Measurements from ENCODE around the gene FAM168A.

The FAM168A gene

DNA sequence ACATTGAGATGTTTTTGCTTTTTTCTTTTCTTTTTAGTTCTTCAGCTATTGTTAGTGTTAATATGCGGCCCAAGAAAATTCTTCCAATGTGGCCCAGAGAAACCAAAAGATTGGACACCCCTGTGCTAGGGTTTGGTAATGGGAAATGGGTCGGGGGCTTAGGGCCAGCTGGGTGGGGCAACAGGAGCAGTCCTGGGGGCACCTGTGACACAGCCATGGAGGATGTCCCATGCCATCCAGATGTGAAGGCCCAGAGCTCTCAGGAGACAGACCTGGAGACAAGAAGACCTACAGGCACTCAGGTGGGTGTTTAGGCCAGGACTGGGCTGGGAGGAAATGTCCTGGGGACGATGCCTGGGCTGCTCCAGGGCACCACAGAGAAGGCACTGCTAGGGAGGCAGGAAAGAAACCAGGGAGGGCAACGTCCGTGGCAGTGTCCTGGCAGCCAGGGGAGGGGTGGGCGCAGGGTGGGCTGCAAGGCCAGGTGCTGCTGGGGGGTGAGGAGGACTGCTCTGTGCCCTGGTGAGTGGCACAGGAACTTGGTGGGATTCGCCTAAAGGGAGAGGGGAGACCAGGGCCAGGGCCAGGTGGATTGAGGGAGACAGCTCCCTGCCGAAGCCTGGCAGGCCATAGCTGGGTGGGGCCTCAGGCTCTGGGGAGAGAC is 200.3 kb downstream of the FAM168A start:
- no peak for DNase-seq

DNA sequence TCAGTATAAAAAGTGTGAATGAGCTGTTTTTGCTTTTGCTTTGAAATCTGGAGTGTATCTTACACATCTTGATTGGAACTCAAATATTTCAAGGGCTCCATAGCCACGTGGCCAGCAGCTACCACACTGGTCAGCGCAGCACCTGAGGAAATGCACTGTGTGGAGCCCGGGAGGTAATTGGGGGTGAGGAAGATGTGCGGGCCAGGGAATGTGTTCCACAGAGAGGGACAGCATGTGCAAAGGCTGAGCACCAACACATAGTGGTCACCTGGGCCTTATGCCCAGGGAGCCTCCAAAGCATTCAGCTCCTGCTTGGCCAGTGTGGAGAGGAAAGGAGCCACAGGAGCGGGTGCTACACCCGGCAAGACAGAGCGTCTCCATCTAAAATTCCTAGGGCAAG is 200.9 kb downstream of the FAM168A start:
- DNase-seq, result no peak

DNA sequence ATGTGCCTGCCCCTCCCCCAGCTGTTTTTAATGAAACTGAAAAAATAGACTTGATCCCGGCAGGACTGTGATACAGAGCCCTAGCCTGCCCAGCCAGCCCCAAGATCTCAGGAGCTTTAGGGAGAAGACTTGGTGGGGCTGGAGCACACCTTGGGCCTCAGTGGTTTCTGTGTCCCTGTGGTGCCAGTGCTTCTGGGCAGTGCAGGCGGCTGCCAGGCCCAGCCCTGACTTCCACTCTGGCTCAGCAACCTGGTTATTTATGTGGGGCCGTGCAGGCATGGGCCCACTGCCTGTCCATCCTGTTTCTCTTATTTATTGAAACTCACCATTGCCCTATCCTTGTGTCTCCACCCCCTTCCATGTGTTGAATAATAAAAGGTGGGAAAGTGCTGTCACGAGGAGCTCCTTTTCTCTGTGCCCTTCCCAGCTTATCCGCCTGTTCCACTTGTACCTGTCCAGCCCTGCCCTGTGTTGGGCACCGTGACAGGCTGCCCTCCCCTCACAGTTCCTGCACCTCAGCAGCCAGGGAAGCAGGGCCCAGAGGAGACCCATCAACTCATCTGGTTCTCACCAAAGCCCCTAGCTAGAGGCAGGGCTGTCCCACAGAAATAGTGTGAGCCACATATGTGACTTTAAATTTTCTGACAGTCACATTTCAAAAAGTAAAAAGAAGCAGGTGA is 201.5 kb downstream of the FAM168A start:
- no peak for DNase-seq

DNA sequence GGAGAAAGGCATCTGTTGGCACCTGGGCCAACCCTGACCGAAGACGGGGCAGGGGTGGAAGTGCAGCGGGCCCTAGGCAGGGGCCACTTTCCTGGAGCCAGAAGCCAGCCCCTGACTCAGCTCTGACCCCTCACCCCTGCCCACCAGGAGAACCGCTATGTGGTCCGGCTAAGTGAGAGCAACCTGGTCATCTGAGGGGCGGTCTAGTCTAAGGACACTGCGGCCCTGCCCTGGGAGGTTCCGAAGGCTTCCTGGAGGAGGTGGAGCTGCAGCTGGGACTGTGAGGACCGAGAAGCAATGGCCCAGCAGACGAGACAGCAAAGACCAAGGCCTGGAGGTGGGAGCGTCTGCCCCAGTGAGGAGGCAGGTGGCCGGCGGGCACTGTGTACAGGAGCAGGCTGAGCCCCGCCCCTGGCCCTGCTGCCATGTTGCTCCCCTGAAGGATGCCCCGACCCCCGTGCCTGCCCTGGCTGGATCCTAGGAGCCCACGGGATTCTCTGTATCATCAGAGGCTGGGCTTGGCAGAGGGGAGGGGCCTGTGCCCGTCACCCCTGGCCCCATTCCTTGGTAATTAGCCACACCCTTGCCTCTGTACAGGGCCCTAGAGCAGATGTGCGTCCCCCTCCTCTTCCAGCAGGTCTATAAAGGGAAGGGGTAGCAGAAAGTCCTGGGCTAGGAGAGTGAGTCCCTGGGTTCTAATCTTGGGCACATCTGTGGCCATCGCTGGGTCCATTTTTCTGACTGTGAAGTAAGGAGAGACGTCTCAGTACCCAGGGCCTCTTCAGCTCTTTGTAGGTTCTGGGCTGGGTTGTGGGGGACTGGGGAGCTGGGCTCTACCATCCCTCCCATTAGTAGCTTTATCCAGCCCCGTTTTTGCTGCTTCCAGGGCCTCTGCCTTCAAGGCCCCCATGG is 202.4 kb downstream of the FAM168A start:
- no peak for DNase-seq

DNA sequence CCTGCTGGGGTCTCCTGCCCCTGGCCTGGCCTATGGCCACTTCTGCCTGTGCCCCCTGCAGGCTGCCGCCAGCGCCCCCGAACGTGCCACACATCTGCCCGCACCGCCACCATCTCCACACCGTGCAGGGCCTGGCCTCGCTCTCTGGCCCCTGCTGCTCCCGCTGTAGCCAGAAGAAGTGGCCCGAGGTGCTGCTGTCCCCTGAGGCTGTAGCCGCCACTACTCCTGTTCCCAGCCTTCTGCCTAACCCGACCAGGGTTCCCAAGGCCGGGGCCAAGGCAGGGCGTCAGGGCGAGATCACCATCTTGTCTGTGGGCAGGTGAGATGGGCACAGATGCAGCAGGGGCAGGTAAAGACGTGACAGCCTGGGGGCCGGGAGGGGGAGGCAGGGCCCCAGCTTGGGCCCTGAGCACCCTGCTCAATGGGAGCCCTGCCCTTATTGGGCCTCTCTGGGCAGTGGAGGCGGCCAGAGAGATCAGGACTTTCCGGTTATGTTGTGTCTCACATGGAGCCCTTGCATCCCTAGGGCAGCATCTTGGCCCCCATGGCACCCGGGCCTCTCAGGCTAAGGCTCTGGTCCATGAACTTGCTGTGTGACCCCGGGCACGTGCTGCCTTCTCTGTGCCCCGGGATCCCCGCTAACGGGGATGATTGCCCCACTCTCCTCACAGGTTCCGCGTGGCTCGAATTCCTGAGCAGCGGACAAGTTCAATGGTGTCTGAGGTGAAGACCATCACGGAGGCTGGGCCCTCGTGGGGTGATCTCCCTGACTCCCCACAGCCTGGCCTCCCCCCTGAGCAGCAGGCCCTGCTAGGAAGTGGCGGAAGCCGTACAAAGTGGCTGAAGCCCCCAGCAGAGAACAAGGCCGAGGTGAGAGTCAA is 203.3 kb downstream of the FAM168A start:
- DNase-seq, result no peak

DNA sequence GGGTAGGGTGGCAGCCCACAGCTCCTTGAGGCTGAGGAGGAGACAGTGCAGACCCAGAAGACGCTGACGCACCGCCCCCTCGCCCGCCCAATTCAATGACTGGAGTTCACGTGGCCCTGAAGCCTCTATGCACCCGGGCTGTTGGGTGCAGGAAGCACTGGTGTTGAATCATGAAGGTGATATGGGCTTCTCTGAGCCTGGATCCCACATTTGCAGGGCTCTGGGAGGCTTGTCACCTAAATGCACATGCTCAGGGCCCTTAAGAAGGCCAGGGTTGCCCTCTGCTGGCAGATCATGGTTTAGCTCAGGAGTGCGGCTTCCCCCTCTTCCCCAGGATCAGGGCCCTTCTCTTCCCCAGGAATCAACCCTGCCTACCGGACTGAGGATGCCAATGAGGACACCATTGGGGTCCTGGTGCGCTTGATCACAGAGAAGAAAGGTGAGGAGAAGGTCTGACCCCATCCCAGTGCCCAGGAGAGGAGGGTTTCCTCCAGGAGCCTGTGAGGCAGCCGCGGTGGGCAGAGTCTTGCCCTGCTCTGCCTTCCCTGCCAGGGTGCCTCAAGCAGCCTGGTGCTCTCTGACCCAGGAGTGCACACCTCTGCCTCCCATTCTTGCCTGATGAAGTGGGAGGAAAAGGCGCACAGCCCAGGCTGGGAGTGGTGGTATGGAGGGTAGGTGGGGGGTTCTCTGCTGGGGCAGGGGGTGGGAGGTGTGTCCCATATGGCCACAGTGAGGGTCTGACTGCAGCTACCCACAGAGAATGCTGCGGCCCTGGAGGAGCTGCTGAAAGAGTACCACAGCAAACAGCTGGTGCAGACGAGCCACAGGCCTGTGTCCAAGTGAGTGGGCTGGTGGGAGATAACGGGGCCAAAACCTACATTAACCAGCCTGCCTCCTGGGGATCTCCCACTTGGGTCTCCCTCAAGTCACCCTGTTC is 204.2 kb downstream of the FAM168A start:
- peak; percentile 68 for DNase-seq

DNA sequence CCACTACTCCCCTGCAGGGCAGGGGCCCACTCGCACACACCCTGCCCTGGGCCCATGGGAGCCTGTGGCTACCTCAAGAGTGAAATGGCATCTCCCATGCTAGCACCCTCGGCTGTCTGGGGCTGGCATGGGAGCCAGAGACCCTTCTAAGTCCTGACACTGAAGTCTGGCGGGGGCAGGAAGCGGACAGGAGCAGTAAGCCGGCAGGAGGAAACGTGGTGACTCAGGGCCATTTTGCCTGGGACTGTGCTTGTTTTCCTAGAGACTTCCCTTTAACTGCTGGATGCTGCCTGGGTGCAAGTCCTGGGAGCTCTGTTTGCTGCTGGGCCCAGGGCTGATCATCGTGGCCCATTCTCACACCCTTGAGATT is 204.9 kb downstream of the FAM168A start:
- DNase-seq, result no peak

DNA sequence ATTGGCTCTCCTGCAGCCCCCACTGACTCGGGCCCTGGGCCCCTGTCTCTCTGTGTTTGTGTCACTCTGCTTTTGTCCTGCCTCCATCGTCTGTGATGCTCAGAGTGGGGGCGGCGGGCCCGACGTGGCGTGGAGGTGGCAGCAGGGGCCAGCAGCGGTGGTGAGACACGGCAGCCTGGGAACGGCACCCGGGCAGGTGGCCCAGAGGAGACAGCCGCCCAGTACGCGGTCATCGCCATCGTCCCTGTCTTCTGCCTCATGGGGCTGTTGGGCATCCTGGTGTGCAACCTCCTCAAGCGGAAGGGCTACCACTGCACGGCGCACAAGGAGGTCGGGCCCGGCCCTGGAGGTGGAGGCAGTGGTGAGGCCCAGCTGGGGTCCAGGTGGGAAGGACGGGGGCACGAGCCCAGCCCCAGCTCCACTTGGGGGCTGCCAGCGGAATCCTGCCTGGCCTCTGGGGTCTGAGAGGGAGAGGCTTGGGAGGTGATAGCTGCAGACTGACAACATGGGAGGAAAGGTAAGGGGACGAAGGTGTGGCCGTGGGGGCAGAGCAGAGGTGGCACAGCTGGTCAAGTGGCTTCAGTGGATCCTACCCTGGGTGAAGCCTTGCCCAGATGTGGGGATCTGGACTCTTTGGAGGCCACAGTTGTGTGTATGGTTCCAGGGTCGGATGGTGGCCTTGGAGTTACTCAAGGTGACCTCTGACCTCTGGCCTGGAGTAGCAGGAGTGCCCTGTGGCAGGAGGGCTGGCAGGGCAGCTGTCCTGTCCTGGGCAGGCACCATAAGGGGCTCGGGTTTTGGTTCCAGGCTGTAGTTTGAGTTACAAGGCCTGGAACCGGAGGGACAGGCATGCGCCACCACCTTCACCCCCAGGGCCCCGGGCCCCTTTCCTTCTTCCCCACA is 205.6 kb downstream of the FAM168A start:
- no peak for DNase-seq

DNA sequence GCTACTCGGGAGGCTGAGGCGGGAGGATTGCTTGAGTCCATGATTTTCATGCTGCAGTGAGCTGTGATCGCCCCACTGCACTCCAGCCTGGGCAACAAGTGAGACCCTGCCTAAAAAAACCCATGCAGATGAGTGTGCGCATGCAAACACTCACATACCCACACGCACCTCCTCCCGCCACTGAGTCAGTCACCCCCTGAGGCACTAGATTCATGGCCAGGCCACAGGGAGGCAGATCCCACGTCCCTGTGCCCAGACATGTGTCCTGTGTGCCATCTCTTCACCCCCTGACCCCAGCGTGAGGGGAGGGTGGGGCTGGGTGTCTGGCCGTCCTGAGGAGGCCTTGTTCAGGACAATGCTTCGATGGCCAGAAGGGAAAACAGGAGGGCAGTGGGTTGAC is 206.2 kb downstream of the FAM168A start:
- no peak for DNase-seq

DNA sequence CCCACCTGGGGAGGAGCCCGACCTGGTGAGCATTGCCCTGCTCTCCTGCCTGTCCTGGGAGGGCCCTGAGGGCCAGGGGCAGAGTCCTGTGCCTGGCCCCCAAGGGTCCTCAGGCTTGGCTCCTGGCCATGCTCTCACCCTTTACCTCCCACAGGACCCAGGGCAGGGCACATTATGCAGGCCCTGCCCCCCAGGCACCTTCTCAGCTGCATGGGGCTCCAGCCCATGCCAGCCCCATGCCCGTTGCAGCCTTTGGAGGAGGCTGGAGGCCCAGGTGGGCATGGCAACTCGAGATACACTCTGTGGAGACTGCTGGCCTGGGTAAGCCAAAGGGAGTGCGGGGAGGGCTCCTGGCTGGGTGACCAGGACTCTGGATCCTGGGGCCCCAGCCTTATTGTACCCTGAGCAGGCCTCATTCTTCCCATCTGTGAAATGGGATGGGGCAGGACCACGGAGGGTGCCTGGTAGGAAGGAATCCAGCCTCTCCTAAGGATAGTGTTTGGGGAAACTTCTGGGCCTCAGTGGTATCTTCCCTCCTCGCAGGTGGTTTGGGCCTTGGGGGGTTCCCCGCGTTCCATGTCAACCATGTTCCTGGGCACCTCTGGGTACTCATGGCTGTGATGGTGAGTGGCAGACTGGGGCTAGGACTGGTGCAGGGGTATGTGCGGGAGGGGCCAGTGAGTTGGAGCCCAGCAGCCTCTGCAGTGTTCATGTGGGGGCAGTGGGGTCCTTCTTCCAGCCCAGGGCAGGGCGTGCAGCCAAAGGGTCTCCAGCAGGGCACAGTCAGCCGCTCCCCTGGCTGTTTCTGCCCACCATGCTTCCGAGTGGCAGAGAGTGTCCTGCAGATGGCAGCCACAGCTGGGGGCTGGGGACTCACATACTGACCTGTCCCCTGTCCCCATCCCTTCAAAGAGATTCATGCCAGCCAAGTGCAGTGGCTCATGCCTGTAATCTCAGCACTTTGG is 207.0 kb downstream of the FAM168A start:
- no peak for DNase-seq

DNA sequence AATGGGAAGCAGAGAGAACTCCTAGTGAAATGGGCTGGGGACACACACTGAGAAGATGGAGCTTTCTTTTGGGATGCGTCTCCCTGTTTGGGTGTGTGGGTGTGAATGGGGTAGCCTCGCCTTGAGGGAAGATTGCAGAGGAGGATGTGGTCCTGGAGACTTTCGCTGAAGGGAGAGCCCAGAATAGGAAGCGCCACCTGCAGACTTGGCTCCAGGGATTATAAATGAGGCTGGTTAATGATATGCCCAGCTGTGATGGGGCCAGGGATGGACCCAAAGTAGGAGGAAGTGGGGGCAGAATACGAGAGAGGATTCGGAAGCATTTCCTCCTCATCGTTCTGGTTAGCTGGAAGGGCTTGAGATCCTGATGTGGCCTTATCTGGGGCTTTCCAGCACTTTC is 208.0 kb downstream of the FAM168A start:
- DNase-seq, result no peak

DNA sequence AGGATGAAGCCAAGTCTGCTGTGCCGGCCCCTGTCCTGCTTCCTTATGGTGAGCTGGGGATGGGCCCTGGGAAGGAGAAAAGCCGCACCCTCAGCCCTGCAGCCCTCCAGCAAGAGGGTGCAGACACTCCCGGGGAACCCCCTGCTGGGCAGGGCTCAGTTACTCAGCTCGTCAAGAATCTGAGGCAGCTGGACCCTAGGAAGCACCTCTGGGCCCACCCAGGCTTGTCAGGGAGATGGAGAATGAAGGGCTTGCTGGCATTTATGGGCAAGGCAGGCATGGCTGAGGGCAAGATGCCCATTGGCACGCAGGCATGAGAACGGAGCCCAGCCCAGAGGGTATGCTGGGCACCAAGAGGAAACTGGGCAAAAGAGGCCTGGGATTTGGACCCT is 208.8 kb downstream of the FAM168A start:
- no peak for DNase-seq

DNA sequence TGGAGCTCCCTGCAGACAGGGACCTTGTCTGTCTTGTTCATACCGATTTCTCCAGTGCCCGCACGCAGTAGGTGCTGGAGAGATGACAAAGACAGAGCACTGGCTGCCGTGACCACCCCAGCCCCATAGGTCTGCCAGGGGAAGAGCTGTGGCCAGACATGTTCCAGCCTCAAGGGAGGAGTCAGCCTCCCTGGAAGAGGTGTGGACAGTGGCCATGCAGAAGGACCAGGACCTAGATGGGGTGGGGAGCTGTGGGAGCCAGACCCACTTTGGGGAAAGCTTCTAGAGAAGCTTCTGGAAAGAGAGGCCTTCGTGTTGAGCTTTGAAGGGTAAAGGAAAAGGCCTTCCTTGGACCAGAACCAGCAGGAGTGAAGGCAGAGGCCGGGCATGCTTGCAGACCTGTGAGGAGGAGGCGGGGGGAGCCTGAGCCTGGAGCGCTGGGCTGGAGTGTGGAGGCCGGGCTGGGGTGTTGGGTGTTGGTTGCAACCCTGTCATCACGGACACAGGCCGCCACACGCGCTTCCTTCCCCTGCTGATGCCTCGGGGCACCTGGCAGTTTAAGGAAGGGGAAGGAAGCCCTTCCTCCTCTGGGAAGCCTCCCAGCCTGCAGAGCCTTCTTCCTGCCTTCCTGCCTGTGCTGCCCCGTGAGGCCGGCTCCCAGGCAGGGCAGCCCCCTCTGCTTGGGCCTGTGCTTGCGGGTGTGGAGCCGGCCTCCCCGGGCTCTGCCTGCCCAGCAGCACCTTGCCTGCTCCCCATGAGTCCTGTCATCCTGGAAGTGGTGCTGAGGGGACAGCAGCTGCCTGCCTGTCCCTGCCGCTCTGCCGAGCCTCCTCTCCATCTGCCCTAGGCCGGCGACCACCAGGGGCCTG is 209.4 kb downstream of the FAM168A start:
- no peak for DNase-seq

DNA sequence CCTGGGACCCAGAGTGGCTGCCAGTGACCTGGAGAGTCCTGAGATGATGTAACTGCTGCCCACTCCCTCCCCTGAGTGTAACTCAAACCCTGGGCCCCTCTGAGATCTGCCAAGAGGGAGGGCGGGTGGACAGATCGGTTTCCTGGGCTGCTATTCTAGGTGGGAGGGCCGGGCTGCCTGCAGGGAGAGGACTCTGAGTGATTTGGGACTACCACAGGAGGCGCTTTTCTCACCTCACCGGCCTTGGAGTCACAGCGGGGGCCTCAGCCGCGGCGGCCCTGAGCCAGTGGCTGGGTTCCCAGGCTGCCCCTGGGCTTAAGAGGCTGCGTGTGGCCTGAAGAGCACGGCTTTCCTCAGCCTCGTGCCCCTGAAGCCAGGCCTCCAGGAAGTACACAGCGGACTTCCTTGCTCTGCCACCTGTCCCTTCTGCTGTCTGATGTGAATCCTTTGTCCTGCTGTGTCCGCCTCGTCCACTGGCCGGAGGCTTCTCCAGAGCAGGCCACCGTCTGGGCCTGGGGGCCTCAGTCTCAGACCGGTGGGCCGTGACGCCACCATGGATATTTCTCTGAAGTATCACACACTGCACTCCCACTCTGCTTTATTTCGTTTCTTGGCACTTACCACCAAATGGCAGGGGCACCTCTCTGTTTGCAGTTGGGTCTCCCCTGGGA is 210.2 kb downstream of the FAM168A start:
- no peak for DNase-seq

DNA sequence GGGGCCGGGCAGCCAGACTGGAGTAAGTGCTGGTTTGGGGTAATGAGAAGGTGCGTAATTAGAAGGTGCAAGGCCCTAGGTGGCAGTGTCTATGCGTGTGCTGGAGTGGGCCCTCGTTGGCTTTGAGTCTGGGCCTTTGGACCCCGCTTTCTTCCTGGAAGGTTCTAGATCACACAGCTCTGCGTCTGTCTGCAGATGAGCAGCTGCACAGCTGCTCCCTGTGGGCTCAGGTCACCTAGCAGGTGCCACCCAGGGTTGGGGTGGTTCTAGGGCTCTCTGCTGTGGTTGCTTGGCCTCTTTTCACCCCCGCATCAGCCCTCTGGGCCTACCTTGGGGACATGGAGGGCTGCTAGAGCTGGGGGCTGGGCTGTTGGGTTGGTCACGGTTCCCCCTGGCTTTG is 211.4 kb downstream of the FAM168A start:
- DNase-seq, result no peak

DNA sequence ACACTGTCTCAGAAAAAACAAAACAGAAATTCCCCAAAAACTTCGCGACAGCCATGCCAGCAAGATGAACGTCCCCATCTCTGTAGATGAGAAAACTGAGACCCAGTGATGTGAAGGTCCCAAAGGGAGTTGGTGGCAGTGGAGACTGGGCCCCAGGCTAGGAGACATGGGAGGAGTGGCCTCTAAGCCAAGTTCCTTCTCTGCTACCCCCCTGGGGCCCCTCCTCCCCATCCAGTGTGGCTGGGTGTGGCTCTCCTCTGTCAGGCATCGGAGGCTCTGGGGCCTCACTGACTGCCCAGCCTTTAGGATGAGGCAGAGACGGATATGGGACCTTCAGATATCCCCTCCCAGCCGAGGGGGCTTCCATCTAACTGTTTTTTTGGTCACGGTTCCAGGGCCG is 211.9 kb downstream of the FAM168A start:
- DNase-seq, result no peak

DNA sequence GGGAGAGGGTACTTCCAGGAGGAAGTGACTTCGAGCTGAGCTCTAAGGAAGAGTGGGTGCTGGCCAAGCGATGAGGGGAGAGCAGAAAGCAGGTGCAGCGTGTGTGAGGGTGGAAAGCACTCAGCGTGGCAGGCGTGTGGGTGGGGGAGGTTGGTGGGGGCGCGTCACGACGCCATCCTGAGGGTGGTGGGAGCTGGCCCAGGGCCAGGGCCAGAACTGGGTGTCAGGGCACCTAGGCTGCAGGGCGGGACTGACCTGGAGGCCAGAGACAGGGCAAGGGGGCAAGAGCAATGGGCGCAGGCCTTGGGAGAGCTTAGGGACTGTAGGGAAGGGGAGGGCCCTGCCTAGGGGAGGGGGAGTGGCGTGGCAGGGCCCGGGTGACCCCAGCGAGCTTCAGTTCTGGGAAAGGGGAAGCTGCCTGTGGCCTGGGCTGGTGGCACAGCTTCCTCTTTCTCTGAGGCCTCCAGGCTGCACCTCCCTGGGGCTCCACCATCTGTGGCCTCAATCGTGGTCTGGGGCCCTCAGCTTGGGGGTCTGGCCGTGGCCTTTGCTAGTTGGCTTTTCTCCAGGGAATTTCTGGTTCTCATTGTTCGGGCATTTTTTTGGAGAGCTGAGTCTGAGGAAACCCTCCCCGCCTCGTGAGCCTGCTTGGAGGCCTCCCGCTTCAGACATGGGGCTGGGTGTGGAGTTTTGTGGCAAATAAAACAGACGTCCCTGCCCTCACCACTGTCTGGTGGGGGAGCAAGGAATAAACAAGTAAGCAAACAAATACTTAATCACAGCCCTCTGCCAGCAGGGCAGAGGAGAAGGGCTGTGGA is 212.8 kb downstream of the FAM168A start:
- peak; percentile 50 for DNase-seq

Measured in activated CD4-positive, alpha-beta T cell treated with anti-CD3 and anti-CD28 coated beads, Interleukin-2, Interleukin-6, amounts not matched to agents 100 ng/mL and 50 ng/mL, durations not matched to agents 16 hours and 8 hours (primary cell).